K562 (cell line): Measurements from ENCODE around the gene CDH5. TPM values are rescaled to one million over a fixed set of nuclear protein-coding genes. Genes with fewer than 3 reads are reported as not detected.

Experiments used
- ATAC-seq: fragments of 200-7000 bp; cut with Tn5 transposase; 3 replicates; pipeline ENCODE4 v1.9.1; 2020; ENCODE audit warnings: moderate library complexity
- BruUV-seq: library from RNA; stranded (reverse); fragments of 400-500 nt; replicated peaks from 2 replicates; lab custom pipeline; 2021; lab: Mats Ljungman, UMichigan
- CTCF ChIA-PET: fragments of 300-600 bp; formaldehyde crosslinking; extraction: SDS; loops from one replicate; lab custom pipeline; 2021; ENCODE audit warnings: low intra/inter-chr PET ratio; lab: Yijun Ruan, JAX
- POLR2A ChIA-PET: fragments of 300-600, 350-650 bp; sonication (Branson Sonifier 250); formaldehyde crosslinking; extraction: SDS; loops from one replicate; lab custom pipeline; 2021; ENCODE audit warnings: antibody characterized with exemption, inconsistent platforms; lab: Yijun Ruan, JAX
- DNase-seq, 4 experiments: peaks; one replicate each; pipeline versions ENCODE4 v3.0.0 to v3.0.0-alpha.2; 2011 to 2018; ENCODE audit warnings: low spot score in 3 of 4, mixed read lengths in 3 of 4; ENCODE audit errors: extremely low read depth in 1 of 4
- FAIRE-seq: peaks from 2 replicates; lab custom pipeline; 2011; peaks lifted over from hg19 to GRCh38; lab: Jason Lieb, UNC
- H2AFZ ChIP-seq: 2 replicates; pipeline ENCODE4 v1.6.0; 2011; ENCODE audit warnings: low read depth, low read length, control low read depth, inconsistent platforms
- H3K27ac ChIP-seq: fragments of 200-600 bp; 3 replicates; pipeline ENCODE4 v1.8.0; 2011; ENCODE audit warnings: low read depth, mild to moderate bottlenecking, control low read depth, inconsistent platforms, low read length, moderate library complexity, mixed read lengths; ENCODE audit errors: extremely low read depth
- H3K27me3 ChIP-seq, 2 experiments: fragments of 300-600 bp in 1 of 2; 2 replicates in 1 of 2; 3 replicates in 1 of 2; pipeline versions ENCODE4 v1.6.0 to v1.8.0; 2011; ENCODE audit warnings: inconsistent platforms in 2 of 2, low read length in 2 of 2, mild to moderate bottlenecking in 1 of 2, mixed read lengths in 1 of 2, moderate library complexity in 1 of 2; ENCODE audit not compliant: control insufficient read depth in 2 of 2, insufficient read depth in 2 of 2
- H3K36me3 ChIP-seq: fragments of 300-600 bp; 3 replicates; pipeline ENCODE4 v1.8.0; 2011; ENCODE audit warnings: mild to moderate bottlenecking, low read length, inconsistent platforms; ENCODE audit not compliant: control insufficient read depth, insufficient read depth
- H3K4me1 ChIP-seq, 2 experiments: fragments of 200-600 bp in 1 of 2; replicated peaks in 1 of 2; 2 replicates in 1 of 2; 3 replicates in 1 of 2; pipeline versions ENCODE4 v1.5.1 to v1.8.0; 2011; ENCODE audit warnings: inconsistent platforms in 2 of 2, low read length in 2 of 2, mild to moderate bottlenecking in 1 of 2, mixed read lengths in 1 of 2, moderate library complexity in 1 of 2; ENCODE audit not compliant: control insufficient read depth in 2 of 2, insufficient read depth in 2 of 2
- H3K4me2 ChIP-seq: 2 replicates; pipeline ENCODE4 v1.6.1; 2011; ENCODE audit warnings: low read length, control low read depth, inconsistent platforms, mixed read lengths; ENCODE audit not compliant: insufficient read depth
- H3K4me3 ChIP-seq: fragments of 200-600 bp; sonication (generic), shearing (Covaris generic); 2 replicates; pipeline ENCODE4 v1.5.1; 2016; ENCODE audit warnings: control low read depth, inconsistent platforms
- H3K79me2 ChIP-seq: fragments of 200-600 bp; 3 replicates; pipeline ENCODE4 v1.8.0; 2011; ENCODE audit warnings: low read length, inconsistent platforms; ENCODE audit not compliant: control insufficient read depth, insufficient read depth
- H3K9ac ChIP-seq, 2 experiments: 2 replicates each; pipeline versions ENCODE4 v1.6.0 to v1.6.1; 2011; ENCODE audit warnings: low read depth in 2 of 2, low read length in 2 of 2, control low read depth in 1 of 2, inconsistent platforms in 1 of 2, mild to moderate bottlenecking in 1 of 2, mixed read lengths in 1 of 2; ENCODE audit not compliant: insufficient read depth in 1 of 2
- H3K9me1 ChIP-seq: one replicate; pipeline ENCODE4 v1.6.0; 2011; ENCODE audit warnings: inconsistent platforms, mild to moderate bottlenecking, low read length, moderate library complexity; ENCODE audit not compliant: control insufficient read depth, insufficient read depth
- H3K9me3 ChIP-seq: replicated peaks from 2 replicates; pipeline ENCODE4 v1.5.1; 2011; ENCODE audit warnings: low read depth, low read length, inconsistent platforms; ENCODE audit not compliant: control insufficient read depth, insufficient read depth
- H4K20me1 ChIP-seq: replicated peaks from 2 replicates; pipeline ENCODE4 v1.6.1; 2011; ENCODE audit warnings: low read length, inconsistent platforms, mixed read lengths; ENCODE audit not compliant: control insufficient read depth, insufficient read depth
- C11orf30 ChIP-seq: fragments of 450-650 bp; IDR thresholded peaks from 2 replicates; pipeline ENCODE4 v1.6.1; 2016; ENCODE audit warnings: low read depth, mild to moderate bottlenecking
- KDM4B ChIP-seq, 2 experiments: fragments of 450-650 bp in 1 of 2; sonication (generic) in 1 of 2; IDR thresholded peaks; 2 replicates each; pipeline ENCODE4 v1.6.1; 2016 to 2017; ENCODE audit warnings: borderline replicate concordance in 2 of 2, antibody characterized with exemption in 1 of 2, low read depth in 1 of 2, mild to moderate bottlenecking in 1 of 2
- NCOA6 ChIP-seq: fragments of 450-650 bp; IDR thresholded peaks from 2 replicates; pipeline ENCODE4 v1.6.1; 2017; ENCODE audit warnings: mild to moderate bottlenecking
- PPARD ChIP-seq: fragments of 250-450 bp; sonication (Bioruptor Pico); IDR thresholded peaks from 2 replicates; pipeline ENCODE4 v1.8.0; 2022; ENCODE audit warnings: inconsistent platforms, mild to moderate bottlenecking, moderate library complexity
- TEAD2 ChIP-seq: fragments of 450-650 bp; IDR thresholded peaks from 2 replicates; pipeline ENCODE4 v1.6.1; 2016; ENCODE audit warnings: missing genetic modification characterization, control low read depth, missing compliant biosample characterization
- ZC3H8 ChIP-seq: fragments of 450-650 bp; IDR thresholded peaks from 2 replicates; pipeline ENCODE4 v1.6.1; 2017
- ZNF316 ChIP-seq: fragments of 450-650 bp; IDR thresholded peaks from 2 replicates; pipeline ENCODE4 v1.6.1; 2016
- WGBS: fragments of 100-300 bp; shearing (Covaris generic); methylation state at CpG from one replicate; pipeline ENCODE4 v1.1.6; 2016; ENCODE audit warnings: low coverage, mixed read lengths; ENCODE audit not compliant: insufficient coverage; ENCODE audit errors: missing lambda C conversion rate; 5-methylcytosine and 5-hydroxymethylcytosine counted together
- in situ Hi-C: fragments of 300-500 bp; cut with MboI; formaldehyde crosslinking; loops from 4 replicates; pipeline ENCODE4 v1.15.0; 2018; ENCODE audit warnings: inconsistent platforms, mixed read lengths
- intact Hi-C: fragments of 100-400 bp; cut with micrococcal nuclease; formaldehyde crosslinking; loops from 2 replicates; pipeline ENCODE4 v1.14.2; 2022
- polyA plus RNA-seq, 8 experiments: library from polyadenylated mRNA; depleted of rRNA in 4 of 8; stranded (reverse) in 5 of 8; unstranded in 3 of 8; fragments of >200 nt; fragmentation: Nextera tagmentation in 2 of 8; fragmentation: Illumina TruSeq in 1 of 8; extraction: Ambion mirVana in 2 of 8; extraction: Trizol in 1 of 8; gene quantifications; 2 replicates each; pipeline versions ENCODE4 v1.2.1 to v1.2.3, GENCODE V29; 2011 to 2014; ENCODE audit warnings: inconsistent platforms in 1 of 8, missing spikeins in 1 of 8
- total RNA-seq, 7 experiments: library from RNA; depleted of rRNA in 6 of 7; stranded (reverse); fragments of >200 nt in 6 of 7; fragmentation: Illumina TruSeq in 2 of 7; extraction: Trizol in 2 of 7; gene quantifications; 2 replicates each; pipeline versions ENCODE4 v1.2.1 to v1.2.3, GENCODE V29; 2011 to 2021; ENCODE audit warnings: low replicate concordance in 1 of 7
- TF ChIP-seq, protein P1 (sequence below): fragments of 250-450 bp; sonication (Bioruptor Pico); IDR thresholded peaks from 2 replicates; pipeline ENCODE4 v1.4.0; 2020; ENCODE audit warnings: borderline replicate concordance
- TF ChIP-seq, protein P2 (sequence below): sonication (generic); formaldehyde crosslinking; IDR thresholded peaks from 2 replicates; pipeline ENCODE4 v1.8.0; 2022; ENCODE audit warnings: missing genetic modification reagents, mild to moderate bottlenecking, moderate library complexity, borderline replicate concordance
- TF ChIP-seq, protein P3 (sequence below): fragments of 450-650 bp; formaldehyde crosslinking; conservative IDR thresholded peaks from 2 replicates; pipeline ENCODE4 v1.4.0; 2022; ENCODE audit warnings: mild to moderate bottlenecking, missing genetic modification characterization

The CDH5 gene
- total and polyA plus RNA-seq, 9 of the 15 experiments (the other 6 are each of a cell fraction or from before 2014, with no cell fraction given) = not detected

GRCh38 chr16:66387817-66388332 lies 21.4 kb downstream of the CDH5 start:
- intact Hi-C loops = no loop called here
- Histone ChIP-seq H4K20me1 (no peaks in the 10 kb centered on the region), H3K27me3 (peaks cover 3 to 40% of the 10 kb centered on the region in 2 experiments; a peak in 4 of 5 replicates), H3K4me3 (no peak overlapping the region), H3K4me1 (no peaks in the 10 kb centered on the region; a peak in 1 of 5 replicates), H3K9me1 (no peaks in the 10 kb centered on the region), H3K27ac (no peak overlapping the region), H3K36me3 (no peaks in the 10 kb centered on the region), H3K4me2 (no peak overlapping the region), H3K9me3 (no peaks in the 10 kb centered on the region), H3K79me2 (no peaks in the 10 kb centered on the region), H3K9ac (no peak overlapping the region), H2AFZ (no peak overlapping the region)
- FAIRE-seq (no peak), DNase-seq (no peak), ATAC-seq (no peak)
- 0% methylated on average over 1 of the region's 2 CpGs for WGBS
- no peak for TF ChIP-seq TEAD2 (tag)
- no TSS peak for BruUV-seq
- in situ Hi-C loops = no loop called here
- ChIA-PET CTCF (no interaction called here), POLR2A (no interaction called here)

DNA sequence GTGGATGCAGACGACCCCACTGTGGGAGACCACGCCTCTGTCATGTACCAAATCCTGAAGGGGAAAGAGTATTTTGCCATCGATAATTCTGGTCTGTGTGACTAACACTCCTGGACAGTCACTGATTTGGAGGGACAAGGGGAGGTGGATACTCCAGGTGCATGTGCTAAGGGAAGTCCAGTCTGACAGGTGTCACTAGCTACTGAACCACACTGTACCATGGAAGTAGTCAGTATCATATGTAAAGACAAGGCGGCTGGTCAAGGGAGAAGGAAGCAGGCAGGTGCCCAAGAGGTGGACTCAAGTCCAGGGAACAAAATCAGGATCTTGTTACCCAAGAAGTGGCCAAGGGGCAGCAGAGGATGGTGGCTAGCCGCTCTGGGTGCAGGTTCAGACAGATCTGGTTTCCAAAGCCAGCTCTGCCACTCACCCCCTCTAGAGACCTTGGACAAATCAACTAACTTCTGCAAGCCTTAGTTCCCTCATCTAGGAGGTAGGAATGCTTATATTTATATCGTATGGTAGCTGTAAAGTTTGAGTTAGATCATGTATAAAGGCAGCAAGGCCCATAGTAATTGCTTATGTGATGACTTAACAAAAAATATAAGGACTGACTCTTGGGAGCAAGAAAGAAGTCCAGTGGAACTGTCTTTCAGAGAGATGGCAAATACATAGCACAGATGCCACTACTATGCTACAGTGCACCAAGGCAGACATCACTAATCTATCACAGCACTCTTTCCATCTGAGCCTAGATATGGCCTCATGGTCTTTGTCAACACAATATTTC lies 22.1 kb downstream of the CDH5 start:
- no peaks in the 10 kb centered on the region; a peak in 1 of 5 replicates for H3K4me1 ChIP-seq
- H3K9me3 ChIP-seq = no peaks in the 10 kb centered on the region
- no peaks in the 10 kb centered on the region for H4K20me1 ChIP-seq
- H3K4me2 ChIP-seq = no peak overlapping the region
- H2AFZ ChIP-seq = no peak overlapping the region
- ChIA-PET POLR2A (no interaction called here), CTCF (no interaction called here)
- ATAC-seq (no peak), FAIRE-seq (no peak), DNase-seq (no peak)
- H3K36me3 ChIP-seq = no peaks in the 10 kb centered on the region
- H3K27me3 ChIP-seq = peaks cover 3 to 40% of the 10 kb centered on the region in 2 experiments; a peak in 4 of 5 replicates
- in situ Hi-C loops = no loop called here
- H3K9me1 ChIP-seq = no peaks in the 10 kb centered on the region
- H3K9ac ChIP-seq = no peak overlapping the region
- intact Hi-C loops = no loop called here
- no peaks in the 10 kb centered on the region for H3K79me2 ChIP-seq
- BruUV-seq = no TSS peak
- H3K4me3 ChIP-seq = no peak overlapping the region
- 0% methylated on average over 6 of the region's 6 CpGs for WGBS
- no peak overlapping the region for H3K27ac ChIP-seq
- no peak for TF ChIP-seq KDM4B (IDR thresholded peaks at IDR 0.05; ENCODE audit: borderline replicate concordance in 2 of 2, low read depth in 1 of 2)
- no peak for TF ChIP-seq NCOA6
- TF ChIP-seq, protein P1, sequence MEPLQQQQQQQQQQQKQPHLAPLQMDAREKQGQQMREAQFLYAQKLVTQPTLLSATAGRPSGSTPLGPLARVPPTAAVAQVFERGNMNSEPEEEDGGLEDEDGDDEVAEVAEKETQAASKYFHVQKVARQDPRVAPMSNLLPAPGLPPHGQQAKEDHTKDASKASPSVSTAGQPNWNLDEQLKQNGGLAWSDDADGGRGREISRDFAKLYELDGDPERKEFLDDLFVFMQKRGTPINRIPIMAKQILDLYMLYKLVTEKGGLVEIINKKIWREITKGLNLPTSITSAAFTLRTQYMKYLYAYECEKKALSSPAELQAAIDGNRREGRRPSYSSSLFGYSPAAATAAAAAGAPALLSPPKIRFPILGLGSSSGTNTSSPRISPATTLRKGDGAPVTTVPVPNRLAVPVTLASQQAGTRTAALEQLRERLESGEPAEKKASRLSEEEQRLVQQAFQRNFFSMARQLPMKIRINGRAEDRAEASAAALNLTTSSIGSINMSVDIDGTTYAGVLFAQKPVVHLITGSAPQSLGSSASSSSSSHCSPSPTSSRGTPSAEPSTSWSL = no peak
- no peak for TF ChIP-seq PPARD (CRISPR knock-in tag)
- peak; percentile 17; the same call in 1 of the 2 replicates for TF ChIP-seq C11orf30
- TF ChIP-seq, protein P2, sequence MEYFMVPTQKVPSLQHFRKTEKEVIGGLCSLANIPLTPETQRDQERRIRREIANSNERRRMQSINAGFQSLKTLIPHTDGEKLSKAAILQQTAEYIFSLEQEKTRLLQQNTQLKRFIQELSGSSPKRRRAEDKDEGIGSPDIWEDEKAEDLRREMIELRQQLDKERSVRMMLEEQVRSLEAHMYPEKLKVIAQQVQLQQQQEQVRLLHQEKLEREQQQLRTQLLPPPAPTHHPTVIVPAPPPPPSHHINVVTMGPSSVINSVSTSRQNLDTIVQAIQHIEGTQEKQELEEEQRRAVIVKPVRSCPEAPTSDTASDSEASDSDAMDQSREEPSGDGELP (CRISPR knock-in tag) = no peak
- TF ChIP-seq ZNF316 = 0 out of 2 replicates have a peak, but pooled peaks have one; percentile 26
- no peak for TF ChIP-seq ZC3H8
- TF ChIP-seq, protein P3, sequence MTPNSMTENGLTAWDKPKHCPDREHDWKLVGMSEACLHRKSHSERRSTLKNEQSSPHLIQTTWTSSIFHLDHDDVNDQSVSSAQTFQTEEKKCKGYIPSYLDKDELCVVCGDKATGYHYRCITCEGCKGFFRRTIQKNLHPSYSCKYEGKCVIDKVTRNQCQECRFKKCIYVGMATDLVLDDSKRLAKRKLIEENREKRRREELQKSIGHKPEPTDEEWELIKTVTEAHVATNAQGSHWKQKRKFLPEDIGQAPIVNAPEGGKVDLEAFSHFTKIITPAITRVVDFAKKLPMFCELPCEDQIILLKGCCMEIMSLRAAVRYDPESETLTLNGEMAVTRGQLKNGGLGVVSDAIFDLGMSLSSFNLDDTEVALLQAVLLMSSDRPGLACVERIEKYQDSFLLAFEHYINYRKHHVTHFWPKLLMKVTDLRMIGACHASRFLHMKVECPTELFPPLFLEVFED = no peak
